T-helper 22 cell (primary cell): ENCODE results near the gene ALKAL2.

Source experiments
- DNase-seq: peaks from one replicate; pipeline ENCODE4 v3.0.0-alpha.2; 2020; ENCODE audit warnings: low read depth

Gene ALKAL2

GRCh38 chr2:270861-271260 lies 17.0 kb downstream of the ALKAL2 start:
- DNase-seq: no peak

- DNase-seq: no peak
These were observed 18.4 kb downstream of the ALKAL2 start for GRCh38 chr2:269356-270030.

- DNase-seq: no peak
These were observed 19.6 kb downstream of the ALKAL2 start for GRCh38 chr2:268323-268722.

- DNase-seq: peak; percentile 91
These were observed 23.1 kb downstream of the ALKAL2 start, which contains the start of gene ACP1 for GRCh38 chr2:264493-265468. TSS of gene ACP1 (plus strand) at chr2:264947. CDS start at chr2:264965, 18 bp downstream.

- DNase-seq: peak; percentile 47
These were observed 24.0 kb downstream of the ALKAL2 start, which contains the start of gene SH3YL1 for GRCh38 chr2:263774-264492. TSS of gene SH3YL1 (minus strand) at chr2:264032. CDS start at chr2:263984, 48 bp downstream.

- no peak for DNase-seq
These were observed 24.7 kb downstream of the ALKAL2 start for GRCh38 chr2:263022-263738.

GRCh38 chr2:262117-262516 lies 25.8 kb downstream of the ALKAL2 start:
- DNase-seq: no peak

- no peak for DNase-seq
These were observed 27.3 kb downstream of the ALKAL2 start for GRCh38 chr2:260507-261161.

- DNase-seq: no peak
These were observed 28.0 kb downstream of the ALKAL2 start for GRCh38 chr2:259789-260331.

- DNase-seq: no peak
These were observed 29.0 kb downstream of the ALKAL2 start for GRCh38 chr2:258933-259332.

GRCh38 chr2:257842-258241 lies 30.0 kb downstream of the ALKAL2 start:
- no peak for DNase-seq

GRCh38 chr2:257429-257828 lies 30.5 kb downstream of the ALKAL2 start:
- no peak for DNase-seq

- DNase-seq: no peak
These were observed 31.8 kb downstream of the ALKAL2 start for GRCh38 chr2:256094-256493.

- DNase-seq: no peak
These were observed 32.7 kb downstream of the ALKAL2 start for GRCh38 chr2:255195-255594.

GRCh38 chr2:254241-254640 lies 33.6 kb downstream of the ALKAL2 start:
- DNase-seq: no peak

- no peak for DNase-seq
These were observed 34.7 kb downstream of the ALKAL2 start for GRCh38 chr2:253202-253638.

- no peak for DNase-seq
These were observed 35.8 kb downstream of the ALKAL2 start for GRCh38 chr2:252001-252602.

- DNase-seq: no peak
These were observed 38.3 kb downstream of the ALKAL2 start for GRCh38 chr2:249538-250042.

- DNase-seq: no peak
These were observed 39.2 kb downstream of the ALKAL2 start for GRCh38 chr2:248724-249123.

GRCh38 chr2:246489-247144 lies 41.3 kb downstream of the ALKAL2 start:
- no peak for DNase-seq
